ENCODE measurements around the gene ADCY1.
"Not testable (repeated sequence)": the region's sequence is repeated elsewhere in the genome, so short reads cannot be mapped to it uniquely, and the experiment has no call there.

ADCY1 gene

GRCh38 chr7:45756333-45756732, 182.2 kb downstream of the ADCY1 start:
- H3K56ac ChIP-seq (ENCODE audit: low read length); H3K27ac ChIP-seq (ENCODE audit: low read depth, low read length); H3K4ac ChIP-seq (ENCODE audit: low read depth, low read length); H3K18ac ChIP-seq (ENCODE audit: low read length); H3K23ac ChIP-seq (ENCODE audit: low read length); H4K5ac ChIP-seq (ENCODE audit: low read length); DNase-seq; H2BK120ac ChIP-seq (ENCODE audit: low read depth, low read length); H3K27me3 ChIP-seq (ENCODE audit: insufficient read depth, low read length, poor library complexity); H3K36me3 ChIP-seq (ENCODE audit: control insufficient read depth, insufficient read depth, low read length); H3K4me1 ChIP-seq (ENCODE audit: control insufficient read depth, low read depth, low read length); H3K4me3 ChIP-seq (ENCODE audit: low read length); H2BK5ac ChIP-seq (ENCODE audit: low read length); H3K4me2 ChIP-seq (ENCODE audit: low read length); H4K8ac ChIP-seq (ENCODE audit: low read depth, low read length); H3K9ac ChIP-seq (ENCODE audit: low read length); H3K79me1 ChIP-seq (ENCODE audit: low read length); H3K79me2 ChIP-seq (ENCODE audit: control insufficient read depth, insufficient read depth, low read length); H2BK15ac ChIP-seq (replicated peaks; ENCODE audit: low read depth); H2AK5ac ChIP-seq (ENCODE audit: low read length): not testable (repeated sequence)
- no CpG with 5 or more reads among the region's 4 CpGs for WGBS (ENCODE audit: extremely low coverage, insufficient coverage, low lambda C conversion rate)

- not testable (repeated sequence) for H2BK5ac ChIP-seq (ENCODE audit: low read length); H3K27me3 ChIP-seq (ENCODE audit: insufficient read depth, low read length, poor library complexity); H3K4me3 ChIP-seq (ENCODE audit: low read length); H2AK5ac ChIP-seq (ENCODE audit: low read length); H3K4me2 ChIP-seq (ENCODE audit: low read length); H4K5ac ChIP-seq (ENCODE audit: low read length); H2BK15ac ChIP-seq (replicated peaks; ENCODE audit: low read depth); H3K56ac ChIP-seq (ENCODE audit: low read length); H3K27ac ChIP-seq (ENCODE audit: low read depth, low read length); H4K8ac ChIP-seq (ENCODE audit: low read depth, low read length); H3K36me3 ChIP-seq (ENCODE audit: control insufficient read depth, insufficient read depth, low read length); H3K79me1 ChIP-seq (ENCODE audit: low read length); H3K23ac ChIP-seq (ENCODE audit: low read length); H2BK120ac ChIP-seq (ENCODE audit: low read depth, low read length); H3K4me1 ChIP-seq (ENCODE audit: control insufficient read depth, low read depth, low read length); H3K4ac ChIP-seq (ENCODE audit: low read depth, low read length); H3K18ac ChIP-seq (ENCODE audit: low read length); H3K9ac ChIP-seq (ENCODE audit: low read length); H3K79me2 ChIP-seq (ENCODE audit: control insufficient read depth, insufficient read depth, low read length)
- peak; percentile 4 for DNase-seq
- WGBS (ENCODE audit: extremely low coverage, insufficient coverage, low lambda C conversion rate) = no CpG with 5 or more reads among the region's 2 CpGs
These were observed 182.6 kb downstream of the ADCY1 start for GRCh38 chr7:45756757-45757156.

DNA sequence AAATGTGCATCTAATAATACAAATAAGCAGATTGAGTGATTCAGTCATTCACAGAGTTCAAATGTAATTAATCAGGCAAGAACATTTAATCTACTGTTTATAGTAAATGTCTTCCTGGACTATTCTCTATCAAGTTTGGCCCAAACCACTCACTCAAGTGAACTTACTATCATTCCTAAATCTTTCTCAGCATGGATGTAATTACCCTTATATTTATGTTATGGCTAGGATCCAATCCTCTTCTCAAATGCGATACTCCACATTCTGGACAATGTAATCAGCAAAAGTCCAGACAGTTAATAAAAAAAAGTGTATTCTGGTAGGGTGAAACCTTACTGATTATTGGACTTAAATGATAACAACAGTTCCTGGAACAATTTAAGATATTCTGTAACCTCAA, 185.3 kb downstream of the ADCY1 start:
- H2BK120ac ChIP-seq (ENCODE audit: low read depth, low read length); H3K79me2 ChIP-seq (ENCODE audit: control insufficient read depth, insufficient read depth, low read length); H4K5ac ChIP-seq (ENCODE audit: low read length); DNase-seq; H3K4me2 ChIP-seq (ENCODE audit: low read length); H4K8ac ChIP-seq (ENCODE audit: low read depth, low read length); H3K4ac ChIP-seq (ENCODE audit: low read depth, low read length); H3K56ac ChIP-seq (ENCODE audit: low read length); H3K23ac ChIP-seq (ENCODE audit: low read length); H2BK5ac ChIP-seq (ENCODE audit: low read length); H3K4me3 ChIP-seq (ENCODE audit: low read length); H3K27ac ChIP-seq (ENCODE audit: low read depth, low read length); H2AK5ac ChIP-seq (ENCODE audit: low read length); H3K79me1 ChIP-seq (ENCODE audit: low read length); H3K36me3 ChIP-seq (ENCODE audit: control insufficient read depth, insufficient read depth, low read length); H2BK15ac ChIP-seq (replicated peaks; ENCODE audit: low read depth); H3K18ac ChIP-seq (ENCODE audit: low read length); H3K27me3 ChIP-seq (ENCODE audit: insufficient read depth, low read length, poor library complexity); H3K9ac ChIP-seq (ENCODE audit: low read length); H3K4me1 ChIP-seq (ENCODE audit: control insufficient read depth, low read depth, low read length): not testable (repeated sequence)
- no CpG with 5 or more reads among the region's 1 CpG for WGBS (ENCODE audit: extremely low coverage, insufficient coverage, low lambda C conversion rate)

GRCh38 chr7:45761545-45762205, 187.5 kb downstream of the ADCY1 start:
- DNase-seq; H2AK5ac ChIP-seq (ENCODE audit: low read length); H4K8ac ChIP-seq (ENCODE audit: low read depth, low read length); H2BK15ac ChIP-seq (replicated peaks; ENCODE audit: low read depth); H2BK5ac ChIP-seq (ENCODE audit: low read length); H3K36me3 ChIP-seq (ENCODE audit: control insufficient read depth, insufficient read depth, low read length); H3K27me3 ChIP-seq (ENCODE audit: insufficient read depth, low read length, poor library complexity); H3K56ac ChIP-seq (ENCODE audit: low read length); H3K4me2 ChIP-seq (ENCODE audit: low read length); H3K27ac ChIP-seq (ENCODE audit: low read depth, low read length); H3K79me1 ChIP-seq (ENCODE audit: low read length); H3K9ac ChIP-seq (ENCODE audit: low read length); H2BK120ac ChIP-seq (ENCODE audit: low read depth, low read length); H4K5ac ChIP-seq (ENCODE audit: low read length); H3K4ac ChIP-seq (ENCODE audit: low read depth, low read length); H3K18ac ChIP-seq (ENCODE audit: low read length); H3K4me1 ChIP-seq (ENCODE audit: control insufficient read depth, low read depth, low read length); H3K79me2 ChIP-seq (ENCODE audit: control insufficient read depth, insufficient read depth, low read length); H3K23ac ChIP-seq (ENCODE audit: low read length); H3K4me3 ChIP-seq (ENCODE audit: low read length): not testable (repeated sequence)
- WGBS (ENCODE audit: extremely low coverage, insufficient coverage, low lambda C conversion rate) = no CpG with 5 or more reads among the region's 5 CpGs

DNA sequence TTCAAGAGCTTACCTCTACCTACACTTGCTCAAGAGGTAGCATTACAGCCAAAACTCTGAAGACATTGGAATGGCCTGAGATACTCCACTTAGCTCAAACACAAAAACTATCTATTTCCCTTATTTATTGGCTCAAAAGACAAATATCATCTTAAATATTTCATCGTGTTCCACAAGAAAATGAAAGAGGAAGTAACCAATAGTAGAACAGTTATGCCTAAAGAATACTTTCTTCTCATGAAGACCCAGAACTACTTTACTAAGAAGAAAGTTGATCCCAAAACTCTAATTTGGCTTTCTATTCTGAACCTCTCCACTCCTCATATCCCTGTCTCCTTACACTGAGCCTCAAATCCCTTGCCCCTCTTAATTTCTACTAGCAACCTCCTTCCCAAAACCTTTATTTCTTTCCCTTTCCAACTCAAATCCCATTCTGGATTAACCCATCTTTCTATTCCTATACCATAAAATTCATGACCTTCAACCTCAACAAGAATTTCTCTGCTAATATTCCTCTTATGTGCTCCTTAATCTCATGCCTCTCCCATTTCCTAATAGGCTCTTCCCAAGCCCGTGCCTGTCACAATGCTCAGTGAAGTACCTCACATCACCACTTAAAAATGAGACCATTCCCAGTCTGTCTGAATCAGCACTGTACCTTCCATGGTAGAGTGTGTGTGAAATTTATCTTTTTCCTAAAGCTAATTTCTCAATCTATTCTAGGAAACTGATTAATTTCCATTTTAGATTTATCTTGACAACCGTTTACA, 188.2 kb downstream of the ADCY1 start:
- H3K4me2 ChIP-seq (ENCODE audit: low read length); H4K8ac ChIP-seq (ENCODE audit: low read depth, low read length); H3K4ac ChIP-seq (ENCODE audit: low read depth, low read length); H2AK5ac ChIP-seq (ENCODE audit: low read length); H2BK120ac ChIP-seq (ENCODE audit: low read depth, low read length); H2BK15ac ChIP-seq (replicated peaks; ENCODE audit: low read depth); H3K79me2 ChIP-seq (ENCODE audit: control insufficient read depth, insufficient read depth, low read length); H3K27me3 ChIP-seq (ENCODE audit: insufficient read depth, low read length, poor library complexity); H3K18ac ChIP-seq (ENCODE audit: low read length); H3K56ac ChIP-seq (ENCODE audit: low read length); DNase-seq; H2BK5ac ChIP-seq (ENCODE audit: low read length); H3K79me1 ChIP-seq (ENCODE audit: low read length); H3K23ac ChIP-seq (ENCODE audit: low read length); H3K4me3 ChIP-seq (ENCODE audit: low read length); H3K4me1 ChIP-seq (ENCODE audit: control insufficient read depth, low read depth, low read length); H3K9ac ChIP-seq (ENCODE audit: low read length); H3K36me3 ChIP-seq (ENCODE audit: control insufficient read depth, insufficient read depth, low read length); H3K27ac ChIP-seq (ENCODE audit: low read depth, low read length); H4K5ac ChIP-seq (ENCODE audit: low read length): not testable (repeated sequence)
- WGBS (ENCODE audit: extremely low coverage, insufficient coverage, low lambda C conversion rate) = no CpG with 5 or more reads among the region's 3 CpGs

Data from mesendoderm (in vitro differentiated cells).